Pancreas (tissue), 10 donors: ENCODE data around the gene CLRN1. TPM values are rescaled to one million over a fixed set of nuclear protein-coding genes. Genes with fewer than 3 reads are reported as not detected.

ENCODE experiments used
- ATAC-seq, 4 donors: fragments of 200-7000 bp; cut with Tn5 transposase; one replicate each; pipeline versions ENCODE4 v1.8.0 to v1.9.1; 2020; ENCODE audit warnings: mild to moderate bottlenecking in 4 of 4, moderate library complexity in 4 of 4
- DNase-seq, 6 donors: peaks; one replicate each; pipeline ENCODE4 v3.0.0-alpha.2; 2020
- FAIRE-seq: peaks from 2 replicates; lab custom pipeline; 2012; peaks lifted over from hg19 to GRCh38; lab: Jason Lieb, UNC
- H3K27ac ChIP-seq, 4 donors: fragments of 200-600 bp; sonication (generic); 1 replicate in 3 of 4; 2 replicates in 1 of 4; pipeline versions ENCODE4 v1.5.0 to v1.8.0; 2020
- H3K27me3 ChIP-seq, 4 donors: fragments of 200-600 bp; one replicate each; pipeline ENCODE4 v1.8.0; 2021
- H3K36me3 ChIP-seq, 3 donors: fragments of 200-600 bp; sonication (generic) in 1 of 3; one replicate each; pipeline versions ENCODE4 v1.5.0 to v1.8.0; 2020 to 2021
- H3K4me1 ChIP-seq, 3 donors: fragments of 200-600 bp; one replicate each; pipeline ENCODE4 v1.8.0; 2021
- H3K4me3 ChIP-seq, 4 donors: fragments of 200-600 bp; sonication (generic) in 2 of 4; one replicate each; pipeline versions ENCODE4 v1.5.0 to v1.8.0; 2020 to 2021
- H3K9me3 ChIP-seq, 4 donors: fragments of 200-600 bp; one replicate each; pipeline ENCODE4 v1.8.0; 2021
- CTCF ChIP-seq, 4 donors: fragments of 200-600 bp; sonication (generic) in 3 of 4; IDR thresholded peaks; one replicate each; pipeline versions ENCODE4 v1.5.0 to v1.8.0; 2021; ENCODE audit warnings: antibody characterized with exemption in 4 of 4
- WGBS, 2 donors: extraction: QIAGEN DNeasy Blood & Tissue Kit; methylation state at CpG; one replicate each; pipeline ENCODE4 v1.1.7; 2013; 5-methylcytosine and 5-hydroxymethylcytosine counted together
- intact Hi-C, 3 donors: fragments of 100-400 bp; cut with DNase I; formaldehyde crosslinking; loops; one replicate each; pipeline versions ENCODE4 v1.11.1 to v1.14.2; 2022
- polyA plus RNA-seq, 2 donors: library from polyadenylated mRNA; stranded (reverse); fragments of 200-250 nt; gene quantifications; one replicate each; pipeline ENCODE4 v1.2.3, GENCODE V29; 2013
- total RNA-seq, 6 donors: library from RNA; stranded (reverse); fragmentation: NEBNext Ultra II Directional in 4 of 6; extraction: Animal tissue kit (Norgen Biotek cat#: 25700) in 4 of 6; gene quantifications; one replicate each; pipeline versions ENCODE4 v1.2.1 to v1.2.4, GENCODE V29; 2021 to 2023
- donor health status: healthy with polysubstance abuse.
- donor health status: DM: no; HTN: no; CAD: no; lungs with moderate emphysema.
- donor health status: DM: no; HTN: no; CAD: no.
- donor health status: control.
- donor health status: control.
- donor health status: Bipolar disorder and iron deficiency.
- donor health status: DM: yes; HTN: yes; CAD: no.
- donor health status: DM: no; HTN: no; CAD: no.
- donor health status: DM: no; HTN: no; CAD: no.
- donor health status: DM: yes; HTN: yes; CAD: no.

Gene CLRN1
- total and polyA plus RNA-seq, 8 donors = not detected

GRCh38 chr3:150960708-150961684 is 11.5 kb downstream of the CLRN1 start:
- intact Hi-C loops = no loop called here
- no peak for ATAC-seq
- H3K9me3 ChIP-seq = no peaks in the 10 kb centered on the region
- TF ChIP-seq CTCF (IDR thresholded peaks at IDR 0.05) = no peak
- H3K27ac ChIP-seq = no peak overlapping the region
- DNase-seq = no peak
- no peaks in the 10 kb centered on the region for H3K27me3 ChIP-seq
- H3K4me1 ChIP-seq = no peaks in the 10 kb centered on the region
- no peak overlapping the region for H3K4me3 ChIP-seq
- WGBS, 2 donors = 61 to 69% methylated on average over 5 of the region's 5 CpGs
- H3K36me3 ChIP-seq = no peaks in the 10 kb centered on the region
- no peak for FAIRE-seq

- intact Hi-C loops = no loop called here
- no peaks in the 10 kb centered on the region for H3K4me1 ChIP-seq
- no peak for ATAC-seq
Observed at GRCh38 chr3:150958683-150959082, 13.8 kb downstream of the CLRN1 start.

DNA sequence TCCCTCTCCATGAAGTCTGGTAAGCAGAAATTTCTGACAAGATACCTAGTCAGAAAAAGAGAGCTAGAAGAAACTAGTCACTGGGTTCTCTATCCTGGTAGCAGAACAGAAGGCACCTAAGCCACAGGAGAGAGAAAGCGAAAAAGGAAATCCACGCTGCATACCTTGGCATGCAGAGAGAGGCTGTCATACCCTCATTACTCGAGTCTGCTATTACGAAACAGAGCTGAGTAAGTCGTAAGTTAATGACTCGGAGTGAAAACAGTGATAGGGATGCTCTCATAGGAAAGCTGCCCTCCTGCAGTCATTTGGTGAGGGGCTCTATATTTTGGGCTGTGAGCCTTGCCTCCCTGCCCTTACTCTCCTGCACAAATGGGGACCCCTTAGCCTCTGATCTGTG is 16.2 kb downstream of the CLRN1 start:
- ATAC-seq = no peak
- Histone ChIP-seq H3K27me3 (no peaks in the 10 kb centered on the region), H3K36me3 (no peaks in the 10 kb centered on the region), H3K9me3 (no peaks in the 10 kb centered on the region), H3K4me3 (no peak overlapping the region), H3K27ac (no peak overlapping the region), H3K4me1 (no peaks in the 10 kb centered on the region)
- intact Hi-C loops = no loop called here
- 42 to 46% methylated on average over 6 of the region's 6 CpGs for WGBS, 2 donors
- no peak for FAIRE-seq
- no peak for TF ChIP-seq CTCF (IDR thresholded peaks at IDR 0.05)
- no peak for DNase-seq

More at GRCh38 chr3:150958683-150959082, 13.8 kb downstream of the CLRN1 start:
- 75 to 79% methylated on average over 3 of the region's 3 CpGs for WGBS, 2 donors
- Histone ChIP-seq H3K27ac (no peak overlapping the region), H3K9me3 (no peaks in the 10 kb centered on the region), H3K27me3 (no peaks in the 10 kb centered on the region), H3K4me3 (no peak overlapping the region), H3K36me3 (no peaks in the 10 kb centered on the region)
- no peak for TF ChIP-seq CTCF (IDR thresholded peaks at IDR 0.05)
- DNase-seq (no peak), FAIRE-seq (no peak)

DNA sequence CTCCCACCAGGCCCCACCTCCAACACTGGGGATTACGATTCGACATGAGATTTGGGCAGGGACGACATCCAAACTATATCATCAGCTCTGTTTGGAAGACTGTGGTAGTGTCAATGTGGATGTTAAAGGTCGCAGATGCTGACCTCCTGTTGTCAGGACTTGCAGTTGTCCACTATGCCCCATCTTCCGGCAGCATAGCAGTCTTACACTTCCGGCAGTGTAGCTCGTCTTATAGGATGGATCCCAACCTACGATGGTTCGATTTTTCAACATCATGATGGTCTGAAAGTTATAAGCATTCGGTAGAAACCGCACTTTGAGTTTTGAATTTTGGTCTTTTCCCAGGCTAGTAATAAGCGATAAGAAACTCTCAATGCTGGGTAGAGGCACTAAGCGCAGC is 20.6 kb downstream of the CLRN1 start:
- Histone ChIP-seq H3K9me3 (no peaks in the 10 kb centered on the region), H3K4me3 (no peak overlapping the region), H3K27me3 (no peaks in the 10 kb centered on the region), H3K4me1 (no peaks in the 10 kb centered on the region), H3K36me3 (no peaks in the 10 kb centered on the region), H3K27ac (no peak overlapping the region)
- WGBS, 2 donors = 80 to 83% methylated on average over 13 of the region's 13 CpGs
- FAIRE-seq = no peak
- no peak for DNase-seq
- intact Hi-C loops = no loop called here
- ATAC-seq = no peak
- no peak for TF ChIP-seq CTCF (IDR thresholded peaks at IDR 0.05)
